ENCODE results near the gene TBL3.
"Not testable (repeated sequence)": the region's sequence is repeated elsewhere in the genome, so short reads cannot be mapped to it uniquely, and the experiment has no call there.

TBL3 gene

GRCh38 chr16:2002406-2003230 lies 30.8 kb downstream of the TBL3 start:
- no peak for DNase-seq

DNA sequence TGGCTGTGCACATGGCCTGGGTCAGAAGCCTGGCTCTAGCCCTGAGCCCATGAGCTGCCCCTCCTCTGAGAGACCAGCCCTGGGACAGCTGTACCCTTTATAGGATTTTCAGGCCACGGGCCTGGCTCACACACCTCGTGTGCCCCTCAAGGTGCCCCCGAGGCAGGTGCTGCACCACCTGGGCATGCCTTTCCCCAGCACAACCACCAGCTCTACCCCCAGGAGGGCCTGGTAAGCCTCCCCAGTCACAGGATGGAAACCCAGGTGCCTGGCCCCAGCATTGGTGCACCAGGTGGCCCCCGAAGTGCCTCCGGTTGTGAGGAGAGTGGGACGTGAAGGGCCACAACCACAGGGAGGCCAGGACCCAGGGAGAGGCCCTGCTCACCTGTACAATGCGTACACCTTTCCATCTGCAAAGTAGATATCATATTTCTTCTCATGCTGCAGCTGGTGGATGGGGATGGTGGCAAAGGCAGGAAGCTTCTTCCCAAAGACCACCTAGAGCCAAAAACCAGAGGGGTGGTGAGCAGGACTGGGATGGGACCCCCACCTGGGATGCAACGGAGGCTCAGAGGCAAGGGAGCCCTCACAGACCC lies 31.5 kb downstream of the TBL3 start:
- no peak for DNase-seq

DNA sequence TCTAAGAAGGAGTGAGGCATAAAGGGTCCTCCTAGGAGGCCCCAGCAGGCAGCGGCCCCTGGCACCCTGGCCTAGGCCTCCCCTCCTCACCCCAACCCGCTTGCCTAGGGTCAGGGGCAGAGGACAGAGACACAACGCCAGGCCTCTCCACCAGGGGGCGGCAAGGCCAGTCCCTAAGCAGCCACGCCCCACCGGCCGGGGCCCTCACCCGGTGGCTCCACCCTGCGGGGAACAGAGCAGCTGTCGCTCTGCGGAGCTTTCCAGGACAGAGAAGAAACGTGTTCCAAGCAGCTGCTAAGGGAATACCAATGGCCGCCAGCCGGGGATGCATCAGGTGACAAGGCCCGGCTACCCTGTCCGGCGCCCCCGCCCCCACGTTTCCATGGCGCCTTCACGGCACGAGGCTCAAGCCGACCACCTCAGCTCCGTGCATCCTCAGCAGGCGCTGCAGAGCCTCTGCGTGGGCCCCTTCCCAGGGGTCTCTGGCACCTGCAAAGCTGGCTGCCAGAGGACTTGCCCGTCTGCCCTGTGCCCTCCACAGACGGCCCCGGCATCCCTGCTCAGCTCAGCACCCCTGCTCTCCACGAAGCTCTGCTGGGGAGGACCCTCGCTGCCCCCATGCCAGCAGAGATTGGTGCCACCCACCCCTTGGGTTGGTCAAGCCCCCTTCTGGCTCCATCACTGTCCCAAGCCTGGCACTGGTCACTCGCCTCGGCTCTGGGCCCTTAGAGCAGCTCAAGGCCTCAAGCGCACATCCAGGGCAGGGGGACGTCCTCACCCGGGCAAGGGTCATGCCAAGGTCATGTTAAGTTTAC lies 32.2 kb downstream of the TBL3 start:
- DNase-seq = peak; percentile 82 to 84

GRCh38 chr16:2004795-2005517 lies 33.1 kb downstream of the TBL3 start:
- no peak for DNase-seq

- no peak for DNase-seq
Measured at GRCh38 chr16:2005646-2006045, 33.8 kb downstream of the TBL3 start.

- DNase-seq = no peak
Measured at GRCh38 chr16:2006317-2006716, 34.5 kb downstream of the TBL3 start.

GRCh38 chr16:2007081-2007836 lies 35.4 kb downstream of the TBL3 start:
- DNase-seq = no peak

DNA sequence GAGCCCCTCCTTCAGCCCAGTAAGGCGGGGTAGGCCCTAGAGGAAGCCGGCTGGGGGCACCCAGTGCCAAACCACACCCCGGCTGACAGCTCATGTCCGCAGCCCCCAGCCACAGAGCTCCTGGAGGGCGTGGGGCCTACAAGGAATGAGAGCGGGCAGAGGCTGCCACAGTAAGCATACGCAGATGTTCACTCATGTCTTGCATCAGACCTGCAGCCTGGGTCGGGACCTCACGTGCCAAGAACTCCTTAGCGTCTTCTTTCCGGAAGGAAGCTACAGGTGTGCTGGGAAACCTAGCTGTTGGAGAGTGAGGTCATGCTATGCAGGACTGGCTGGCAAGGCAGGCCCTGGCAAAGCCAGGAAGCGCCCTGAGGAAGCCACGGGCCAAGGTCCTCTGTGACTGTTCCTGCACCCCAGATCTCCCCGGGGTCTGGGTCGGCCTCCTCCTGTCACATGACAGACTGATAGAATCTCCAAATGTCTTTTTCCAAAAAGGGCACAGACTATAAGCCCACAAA lies 36.2 kb downstream of the TBL3 start:
- DNase-seq = no peak

- no peak for DNase-seq
Measured at GRCh38 chr16:2008631-2009163, 36.8 kb downstream of the TBL3 start.

- no peak for DNase-seq
Measured at GRCh38 chr16:2009164-2009711, 37.4 kb downstream of the TBL3 start.

DNA sequence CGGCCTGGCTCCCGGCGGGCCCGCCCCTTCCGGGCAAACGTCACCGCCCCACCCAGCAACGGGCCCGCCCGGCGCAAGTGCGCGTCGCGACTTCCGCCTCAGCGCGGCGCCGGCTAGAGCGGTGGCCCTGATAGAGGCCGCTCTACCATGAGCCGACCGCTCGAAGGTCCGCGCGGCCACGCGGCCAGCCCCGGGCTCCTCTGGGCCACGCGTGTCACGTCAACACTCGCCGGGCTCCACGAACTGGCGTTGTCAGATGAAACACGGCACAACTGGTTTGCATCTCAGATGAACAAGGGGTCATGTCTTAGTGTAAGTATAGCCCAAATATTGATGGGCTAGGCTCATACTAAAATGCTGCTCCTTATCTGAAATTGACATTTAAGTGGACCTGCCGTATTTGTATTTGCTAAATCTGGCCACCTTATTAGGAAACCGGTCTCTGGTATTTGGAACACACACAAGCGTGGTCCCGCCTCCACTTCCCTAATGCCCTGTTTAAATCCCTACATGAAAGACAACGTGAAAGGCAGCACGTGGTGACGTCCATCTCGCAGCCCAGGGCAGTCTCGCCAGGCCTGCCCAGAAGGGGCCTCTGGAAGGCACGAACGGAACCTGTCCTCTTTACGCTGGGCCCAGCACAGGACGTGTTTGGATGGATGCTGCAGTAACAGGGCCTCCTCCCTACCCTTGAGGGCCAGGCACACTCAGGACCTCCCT lies 38.1 kb downstream of the TBL3 start, which contains the start of gene ZNF598:
TSS of gene ZNF598 (minus strand) at position 31 of the 720 bp plus-strand sequence.
- DNase-seq = peak; percentile 58 to 69

DNA sequence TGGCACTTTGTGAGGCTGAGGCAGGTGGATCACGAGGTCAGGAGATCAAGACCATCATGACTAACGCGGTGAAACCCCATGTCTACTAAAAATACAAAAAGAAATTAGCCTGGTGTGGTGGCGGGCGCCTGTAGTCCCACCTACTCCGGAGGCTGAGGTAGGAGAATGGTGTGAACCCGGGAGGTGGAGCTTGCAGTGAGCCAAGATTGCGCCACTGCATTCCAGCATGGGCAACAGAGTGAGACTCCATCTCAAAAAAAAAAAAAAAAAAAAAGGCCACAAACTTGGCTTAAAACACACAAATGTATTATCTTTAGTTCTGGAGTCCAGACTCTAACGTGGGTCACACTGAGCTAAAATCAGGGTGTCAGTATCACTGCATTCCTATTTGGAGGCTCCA lies 39.9 kb downstream of the TBL3 start:
- not testable (repeated sequence) for DNase-seq

GRCh38 chr16:2013527-2013926 lies 41.7 kb downstream of the TBL3 start:
- DNase-seq = no peak

- DNase-seq = no peak
Measured at GRCh38 chr16:2015117-2015946, 43.5 kb downstream of the TBL3 start.

- DNase-seq = no peak
Measured at GRCh38 chr16:2015947-2016208, 44.0 kb downstream of the TBL3 start.

DNA sequence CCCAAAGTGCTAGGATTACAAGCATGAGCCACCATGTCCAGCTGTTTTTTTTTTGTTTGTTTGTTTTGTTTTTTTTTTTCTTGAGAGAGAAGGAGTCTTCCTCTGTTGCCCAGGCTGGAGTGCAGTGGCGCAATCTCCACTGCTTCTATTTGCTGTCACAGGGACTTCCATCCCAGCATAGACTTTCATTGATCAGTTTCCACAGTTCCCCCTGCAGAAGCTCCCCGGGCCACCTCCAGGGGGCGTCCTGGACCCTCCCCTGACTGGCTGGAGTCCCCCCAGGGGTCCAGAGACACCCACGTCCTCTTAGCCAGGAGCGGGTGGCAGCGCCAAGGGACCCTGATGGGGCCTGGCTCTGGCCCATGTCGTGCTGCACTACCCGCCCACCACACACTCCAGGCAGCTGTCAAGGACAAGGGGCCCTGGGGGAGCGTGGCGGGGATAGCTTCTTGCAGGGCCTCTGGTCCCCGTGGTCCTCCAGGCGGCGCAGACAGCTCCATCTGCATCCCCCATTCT lies 44.6 kb downstream of the TBL3 start:
- DNase-seq = no peak

DNA sequence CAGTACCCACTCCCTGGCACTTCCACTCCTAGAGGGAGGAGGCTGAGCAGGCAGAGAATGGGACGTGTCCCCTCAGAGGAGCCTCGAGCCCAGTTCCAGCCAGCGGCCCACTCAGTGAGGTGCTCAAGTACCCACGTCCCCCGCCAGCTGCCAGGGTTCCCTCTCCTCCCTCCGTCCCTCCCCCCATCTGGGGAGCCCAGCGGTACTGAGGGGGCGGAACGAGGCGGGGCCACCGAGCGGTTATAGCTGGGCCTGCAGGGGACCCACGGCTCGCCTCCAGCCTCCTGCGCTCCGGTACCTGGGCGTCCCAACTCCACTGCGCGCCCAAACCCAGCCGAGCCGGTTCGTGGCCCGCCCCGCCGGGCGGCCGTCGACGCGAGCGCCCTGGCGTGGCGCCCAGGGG lies 47.7 kb downstream of the TBL3 start, which contains the start of gene NPW:
TSS of gene NPW (plus strand) at position 268 of the 403 bp plus-strand sequence.
- DNase-seq = no peak

DNA sequence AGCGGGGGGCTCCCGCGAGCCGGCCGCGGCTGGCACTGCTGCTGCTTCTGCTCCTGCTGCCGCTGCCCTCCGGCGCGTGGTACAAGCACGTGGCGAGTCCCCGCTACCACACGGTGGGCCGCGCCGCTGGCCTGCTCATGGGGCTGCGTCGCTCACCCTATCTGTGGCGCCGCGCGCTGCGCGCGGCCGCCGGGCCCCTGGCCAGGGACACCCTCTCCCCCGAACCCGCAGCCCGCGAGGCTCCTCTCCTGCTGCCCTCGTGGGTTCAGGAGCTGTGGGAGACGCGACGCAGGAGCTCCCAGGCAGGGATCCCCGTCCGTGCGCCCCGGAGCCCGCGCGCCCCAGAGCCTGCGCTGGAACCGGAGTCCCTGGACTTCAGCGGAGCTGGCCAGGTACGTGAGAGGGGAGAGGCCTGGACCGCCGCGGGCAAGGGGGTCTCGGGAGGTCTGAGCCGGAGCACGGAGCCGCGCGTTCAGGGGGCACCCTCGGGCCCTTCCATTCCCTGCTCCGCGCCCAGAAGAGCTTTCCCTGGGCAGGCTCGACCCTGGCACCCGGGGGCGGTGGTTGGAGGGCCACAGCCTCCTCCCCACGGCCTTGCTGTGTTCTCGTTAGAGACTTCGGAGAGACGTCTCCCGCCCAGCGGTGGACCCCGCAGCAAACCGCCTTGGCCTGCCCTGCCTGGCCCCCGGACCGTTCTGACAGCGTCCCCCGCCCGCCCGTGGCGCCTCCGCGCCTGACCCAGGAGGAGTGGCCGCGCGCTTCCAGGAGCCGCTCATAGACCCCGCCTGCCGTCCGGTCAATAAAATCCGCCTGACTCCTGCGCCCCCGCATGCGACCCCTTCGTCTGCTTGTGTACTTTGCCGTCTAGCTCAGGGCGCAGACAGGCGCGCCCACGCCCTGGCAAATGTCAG lies 48.3 kb downstream of the TBL3 start:
- DNase-seq = no peak

DNA sequence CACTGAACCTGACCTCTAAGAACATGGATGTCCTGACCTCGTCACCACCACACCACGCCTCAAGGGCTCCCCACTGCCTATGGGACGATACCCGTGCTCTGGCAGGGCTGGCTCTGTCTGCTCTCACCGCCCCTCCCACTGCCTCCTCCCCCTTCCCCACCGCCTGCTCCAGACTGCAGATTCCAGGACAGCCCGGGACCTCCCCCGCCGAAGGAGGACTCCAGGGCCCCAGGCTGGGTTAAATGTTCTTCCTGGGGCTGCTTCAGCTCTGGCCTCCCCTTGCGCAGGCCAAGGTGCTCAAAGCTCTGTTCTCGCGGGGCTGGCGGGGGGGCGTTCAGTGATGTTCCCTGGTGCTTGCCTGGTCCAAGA lies 50.9 kb downstream of the TBL3 start:
- no peak for DNase-seq
